ENCODE results near the gene TMEM212.

The TMEM212 gene

DNA sequence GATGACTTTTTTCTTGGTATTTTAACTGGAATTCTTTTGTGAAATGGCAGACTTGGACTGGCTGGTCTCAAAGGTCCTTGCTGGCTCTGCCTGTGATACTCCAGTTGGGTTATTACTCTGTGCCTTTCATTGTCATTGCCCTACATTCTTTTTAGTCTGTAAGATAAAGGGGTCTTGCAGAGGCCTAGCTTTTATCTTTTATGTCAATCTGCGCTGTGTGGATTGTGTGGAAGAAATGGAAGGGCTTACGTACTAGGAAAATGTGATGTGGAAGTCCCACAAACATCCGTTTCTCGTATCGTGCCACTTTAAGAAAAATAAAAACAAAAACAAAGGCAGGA is 8.7 kb upstream of the TMEM212 start:
- DNase-seq (ENCODE audit: insufficient read length, low spot score), result no peak
- no peak for FAIRE-seq
- TF ChIP-seq, protein P1, sequence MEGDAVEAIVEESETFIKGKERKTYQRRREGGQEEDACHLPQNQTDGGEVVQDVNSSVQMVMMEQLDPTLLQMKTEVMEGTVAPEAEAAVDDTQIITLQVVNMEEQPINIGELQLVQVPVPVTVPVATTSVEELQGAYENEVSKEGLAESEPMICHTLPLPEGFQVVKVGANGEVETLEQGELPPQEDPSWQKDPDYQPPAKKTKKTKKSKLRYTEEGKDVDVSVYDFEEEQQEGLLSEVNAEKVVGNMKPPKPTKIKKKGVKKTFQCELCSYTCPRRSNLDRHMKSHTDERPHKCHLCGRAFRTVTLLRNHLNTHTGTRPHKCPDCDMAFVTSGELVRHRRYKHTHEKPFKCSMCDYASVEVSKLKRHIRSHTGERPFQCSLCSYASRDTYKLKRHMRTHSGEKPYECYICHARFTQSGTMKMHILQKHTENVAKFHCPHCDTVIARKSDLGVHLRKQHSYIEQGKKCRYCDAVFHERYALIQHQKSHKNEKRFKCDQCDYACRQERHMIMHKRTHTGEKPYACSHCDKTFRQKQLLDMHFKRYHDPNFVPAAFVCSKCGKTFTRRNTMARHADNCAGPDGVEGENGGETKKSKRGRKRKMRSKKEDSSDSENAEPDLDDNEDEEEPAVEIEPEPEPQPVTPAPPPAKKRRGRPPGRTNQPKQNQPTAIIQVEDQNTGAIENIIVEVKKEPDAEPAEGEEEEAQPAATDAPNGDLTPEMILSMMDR (IDR thresholded peaks at IDR 0.05; ENCODE audit: insufficient read depth, missing control alignments), result no peak

DNA sequence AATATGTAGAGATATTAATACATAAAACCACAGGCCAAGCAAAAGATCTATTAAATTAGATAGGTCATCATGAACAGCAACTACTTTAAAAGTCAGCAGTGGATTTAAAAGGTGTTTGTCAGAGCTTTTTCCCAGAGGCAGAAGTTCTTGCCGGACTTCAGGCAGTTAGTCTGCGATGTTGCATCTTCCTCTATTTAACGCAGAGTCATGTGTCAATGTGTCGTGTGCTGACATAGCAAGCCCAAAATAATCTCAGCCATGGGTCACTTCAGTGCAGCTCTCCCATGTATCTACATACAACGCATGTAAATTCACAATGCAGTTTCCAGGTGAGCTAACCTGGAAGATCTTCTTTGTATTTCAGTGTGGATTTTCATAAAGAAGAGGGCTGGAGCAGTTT is 8.0 kb upstream of the TMEM212 start:
- TF ChIP-seq, protein P1 (IDR thresholded peaks at IDR 0.05; ENCODE audit: insufficient read depth, missing control alignments), result no peak
- DNase-seq (ENCODE audit: insufficient read length, low spot score) (no peak), FAIRE-seq (no peak)

DNA sequence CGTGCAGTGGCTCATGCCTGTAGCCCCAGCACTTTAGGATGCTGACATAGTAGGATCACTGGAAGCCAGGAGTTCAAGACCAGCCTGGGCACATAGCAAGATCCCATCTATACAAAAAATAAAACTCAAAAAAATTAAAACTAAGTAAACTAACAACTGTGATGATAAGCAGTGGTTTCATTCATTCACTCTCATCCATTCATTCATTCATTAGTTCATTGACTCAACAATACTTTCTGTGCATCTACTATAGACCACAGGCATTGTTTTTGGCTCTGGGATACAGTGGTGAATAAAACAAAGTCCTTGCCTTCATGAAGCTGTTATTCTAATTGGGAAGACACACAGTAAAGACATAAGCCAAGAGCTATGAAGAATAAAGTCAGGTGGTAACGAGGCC is 7.5 kb upstream of the TMEM212 start:
- DNase-seq (ENCODE audit: insufficient read length, low spot score), result no peak
- TF ChIP-seq, protein P1 (IDR thresholded peaks at IDR 0.05; ENCODE audit: insufficient read depth, missing control alignments), result no peak

DNA sequence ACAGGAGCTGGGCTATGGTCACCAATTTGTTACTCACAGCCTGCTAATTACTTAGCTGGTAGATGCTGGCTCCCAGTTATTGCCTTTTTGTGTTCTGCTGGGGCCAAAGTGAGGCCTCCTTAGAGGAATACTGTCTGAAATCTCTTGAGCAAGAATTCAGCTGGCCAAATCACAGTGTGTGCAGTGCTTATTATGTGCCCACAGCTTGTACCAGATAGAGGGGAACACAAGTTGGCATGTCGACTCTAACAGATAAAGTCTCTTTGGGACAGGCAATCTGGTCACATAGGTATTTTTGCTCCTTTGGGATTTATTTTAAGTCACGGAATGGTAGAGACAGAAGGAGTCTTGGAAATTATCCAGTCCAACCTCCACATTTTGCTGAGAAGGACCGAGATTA is 6.3 kb upstream of the TMEM212 start:
- FAIRE-seq, result no peak
- DNase-seq (ENCODE audit: insufficient read length, low spot score), result no peak
- TF ChIP-seq, protein P1 (IDR thresholded peaks at IDR 0.05; ENCODE audit: insufficient read depth, missing control alignments), result no peak

More for the DNA sequence above, 7.5 kb upstream of the TMEM212 start:
- no peak for FAIRE-seq

DNA sequence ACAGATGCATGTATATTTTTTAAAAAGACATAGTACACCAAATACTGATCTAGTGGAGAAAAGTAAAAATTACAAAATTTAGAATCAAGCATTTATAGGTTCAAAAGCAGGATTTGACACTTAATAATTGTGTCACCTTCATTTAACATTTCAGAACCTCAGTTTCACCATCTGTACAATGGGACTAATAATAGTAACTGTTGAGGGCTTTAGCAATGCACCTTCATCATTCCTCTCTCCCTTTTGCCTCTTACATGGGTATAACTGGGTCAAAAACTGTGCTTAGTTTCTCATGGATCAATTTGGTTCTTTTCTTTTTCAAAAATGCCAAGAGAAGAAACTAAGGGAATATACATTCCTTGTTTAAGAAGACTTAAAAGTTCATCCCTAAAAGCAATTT is 5.5 kb upstream of the TMEM212 start:
- TF ChIP-seq, protein P1 (IDR thresholded peaks at IDR 0.05; ENCODE audit: insufficient read depth, missing control alignments), result no peak
- no peak for FAIRE-seq
- DNase-seq (ENCODE audit: insufficient read length, low spot score), result no peak

DNA sequence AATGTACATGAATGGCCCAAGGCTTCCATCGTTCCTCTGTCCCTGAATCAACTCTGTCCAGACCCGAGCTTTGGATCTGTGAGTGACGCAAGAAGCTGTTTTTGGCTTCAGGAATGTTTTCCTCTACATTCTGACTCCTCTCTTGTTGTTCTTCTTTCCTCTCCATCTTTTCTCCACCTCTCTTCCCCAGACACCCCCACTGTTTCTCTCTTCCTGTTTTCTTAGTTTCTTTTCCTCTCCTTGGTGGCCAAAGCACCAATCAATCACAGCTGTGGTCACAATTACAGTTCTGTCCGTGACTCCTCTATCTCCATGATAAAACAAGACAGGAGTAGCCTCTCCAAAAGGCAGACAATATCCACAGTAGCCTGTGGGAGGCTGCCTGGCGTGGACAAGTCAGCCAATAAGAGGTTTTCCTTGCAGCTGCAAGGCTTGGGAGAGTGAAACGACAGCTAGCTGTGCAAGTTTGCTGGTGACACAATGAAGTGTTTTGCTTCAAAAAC is 4.9 kb upstream of the TMEM212 start:
- DNase-seq (ENCODE audit: insufficient read length, low spot score) (no peak), FAIRE-seq (no peak)
- TF ChIP-seq, protein P1 (IDR thresholded peaks at IDR 0.05; ENCODE audit: insufficient read depth, missing control alignments), result no peak

DNA sequence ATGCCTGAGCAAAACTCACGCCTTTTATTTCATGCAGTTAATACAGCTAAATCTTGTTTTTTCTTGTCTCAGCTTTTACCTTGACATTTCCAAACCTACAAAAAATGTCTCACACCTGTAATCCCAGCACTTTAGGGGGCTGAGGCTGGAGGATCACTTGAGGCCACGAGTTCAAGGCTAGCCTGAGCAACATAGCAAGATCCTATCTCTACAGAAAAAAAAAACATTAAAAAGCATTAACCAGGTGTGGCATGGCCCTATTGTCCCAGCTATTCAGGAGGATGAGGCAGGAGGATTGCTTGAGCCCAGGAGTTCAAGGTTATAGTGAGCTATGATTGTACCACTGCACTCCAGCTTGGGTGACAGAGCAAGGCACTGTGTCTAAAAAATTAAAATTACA is 3.9 kb upstream of the TMEM212 start:
- TF ChIP-seq, protein P1 (IDR thresholded peaks at IDR 0.05; ENCODE audit: insufficient read depth, missing control alignments), result no peak
- FAIRE-seq (no peak), DNase-seq (ENCODE audit: insufficient read length, low spot score) (no peak)

Measured in D721Med (cell line).